PFSK-1 (cell line): ENCODE results near the gene ARHGEF19.
A peak's percentile ranks its signal among the peaks of the same experiment; 100 is the strongest.

Experiments used
- POLR2AphosphoS5 ChIP-seq: IDR thresholded peaks from 2 replicates; pipeline ENCODE4 v1.6.1; 2012; ENCODE audit warnings: low read depth, mild to moderate bottlenecking, control low read depth, low read length, moderate library complexity
- SIN3A ChIP-seq: IDR thresholded peaks from 2 replicates; pipeline ENCODE4 v1.6.1; 2012; ENCODE audit warnings: mild to moderate bottlenecking, low read length, moderate library complexity, borderline replicate concordance; ENCODE audit not compliant: insufficient read depth
- TAF1 ChIP-seq: IDR thresholded peaks from 2 replicates; pipeline ENCODE4 v1.6.1; 2012; ENCODE audit warnings: low read length, control low read depth, borderline replicate concordance; ENCODE audit not compliant: insufficient read depth
- TF ChIP-seq, protein P1 (sequence below), 2 experiments: IDR thresholded peaks; 2 replicates each; pipeline versions ENCODE4 v1.6.1 to v1.8.0; 2011 to 2012; ENCODE audit warnings: low read depth in 2 of 2, low read length in 2 of 2, control low read depth in 1 of 2, inconsistent platforms in 1 of 2, mild to moderate bottlenecking in 1 of 2, moderate library complexity in 1 of 2; ENCODE audit not compliant: insufficient read depth in 1 of 2

DNA sequence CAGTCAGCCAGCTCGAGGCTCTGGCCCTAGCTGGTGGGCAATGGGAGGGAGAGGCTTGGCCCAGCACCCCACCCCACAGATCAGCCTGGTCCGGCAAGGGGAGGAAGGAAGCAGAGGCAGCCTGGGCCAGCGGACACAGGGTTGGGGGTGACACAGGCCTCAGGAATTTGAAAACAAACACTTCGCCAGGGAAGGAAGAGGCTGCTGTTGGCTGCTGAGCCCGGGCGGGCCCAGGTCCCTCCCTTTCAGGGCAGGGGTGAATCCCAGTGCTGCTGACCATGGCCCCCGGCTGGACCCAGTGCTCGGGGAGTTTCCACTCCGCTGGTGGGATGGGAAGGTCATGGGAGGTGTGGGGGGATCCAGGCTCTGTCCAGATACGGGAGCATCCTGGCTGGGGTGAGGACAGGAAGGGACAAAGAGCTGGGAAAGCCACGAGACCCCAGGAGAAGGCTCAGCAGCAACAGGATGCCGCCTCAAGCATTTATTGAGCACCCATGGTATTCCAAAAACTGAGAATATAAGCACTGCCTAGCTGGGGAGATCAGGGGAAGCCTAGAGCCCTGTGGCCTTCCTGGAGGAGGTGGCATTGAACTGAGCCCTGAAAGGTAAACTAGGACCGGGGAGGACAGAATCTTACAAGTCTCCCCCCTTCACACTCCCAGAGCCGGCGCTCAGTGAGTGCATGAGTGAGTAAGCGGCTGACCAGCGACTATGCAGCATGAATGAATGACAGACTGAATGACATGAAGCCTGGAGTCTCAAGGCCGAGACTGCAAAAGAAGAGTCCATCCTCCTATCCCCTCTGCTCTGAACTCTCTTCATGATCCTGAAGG, 30.3 kb downstream of the ARHGEF19 start:
- TF ChIP-seq POLR2AphosphoS5 (peak; percentile 45; the same call in 1 of the 2 replicates), TAF1 (peak; percentile 53; the same call in 1 of the 2 replicates), SIN3A (peak; percentile 76; the same call in 1 of the 2 replicates)
- TF ChIP-seq, protein P1, sequence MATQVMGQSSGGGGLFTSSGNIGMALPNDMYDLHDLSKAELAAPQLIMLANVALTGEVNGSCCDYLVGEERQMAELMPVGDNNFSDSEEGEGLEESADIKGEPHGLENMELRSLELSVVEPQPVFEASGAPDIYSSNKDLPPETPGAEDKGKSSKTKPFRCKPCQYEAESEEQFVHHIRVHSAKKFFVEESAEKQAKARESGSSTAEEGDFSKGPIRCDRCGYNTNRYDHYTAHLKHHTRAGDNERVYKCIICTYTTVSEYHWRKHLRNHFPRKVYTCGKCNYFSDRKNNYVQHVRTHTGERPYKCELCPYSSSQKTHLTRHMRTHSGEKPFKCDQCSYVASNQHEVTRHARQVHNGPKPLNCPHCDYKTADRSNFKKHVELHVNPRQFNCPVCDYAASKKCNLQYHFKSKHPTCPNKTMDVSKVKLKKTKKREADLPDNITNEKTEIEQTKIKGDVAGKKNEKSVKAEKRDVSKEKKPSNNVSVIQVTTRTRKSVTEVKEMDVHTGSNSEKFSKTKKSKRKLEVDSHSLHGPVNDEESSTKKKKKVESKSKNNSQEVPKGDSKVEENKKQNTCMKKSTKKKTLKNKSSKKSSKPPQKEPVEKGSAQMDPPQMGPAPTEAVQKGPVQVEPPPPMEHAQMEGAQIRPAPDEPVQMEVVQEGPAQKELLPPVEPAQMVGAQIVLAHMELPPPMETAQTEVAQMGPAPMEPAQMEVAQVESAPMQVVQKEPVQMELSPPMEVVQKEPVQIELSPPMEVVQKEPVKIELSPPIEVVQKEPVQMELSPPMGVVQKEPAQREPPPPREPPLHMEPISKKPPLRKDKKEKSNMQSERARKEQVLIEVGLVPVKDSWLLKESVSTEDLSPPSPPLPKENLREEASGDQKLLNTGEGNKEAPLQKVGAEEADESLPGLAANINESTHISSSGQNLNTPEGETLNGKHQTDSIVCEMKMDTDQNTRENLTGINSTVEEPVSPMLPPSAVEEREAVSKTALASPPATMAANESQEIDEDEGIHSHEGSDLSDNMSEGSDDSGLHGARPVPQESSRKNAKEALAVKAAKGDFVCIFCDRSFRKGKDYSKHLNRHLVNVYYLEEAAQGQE (IDR thresholded peaks at IDR 0.05; ENCODE audit: insufficient read depth in 1 of 2, low read depth in 2 of 2, low read length in 2 of 2), result peak in 1 of 2 experiments; percentile 45; a peak in 1 of 4 replicates
